Middle frontal gyrus (tissue), 1 donor: Measurements from ENCODE around the gene THTPA.
"Not testable (repeated sequence)": the region's sequence is repeated elsewhere in the genome, so short reads cannot be mapped to it uniquely, and the experiment has no call there.

Experiments used
- DNase-seq: peaks from one replicate; pipeline ENCODE4 v3.0.0-alpha.2; 2015; ENCODE audit warnings: low spot score; ENCODE audit errors: extremely low spot score

Gene THTPA

GRCh38 chr14:23533652-23534435, 22.2 kb upstream of the THTPA start:
- no peak for DNase-seq

- no peak for DNase-seq
These were observed 20.1 kb upstream of the THTPA start for GRCh38 chr14:23535943-23536342.

GRCh38 chr14:23536494-23536893, 19.6 kb upstream of the THTPA start:
- DNase-seq: no peak

- DNase-seq: not testable (repeated sequence)
These were observed 19.2 kb upstream of the THTPA start for GRCh38 chr14:23536906-23537305.

- no peak for DNase-seq
These were observed 18.6 kb upstream of the THTPA start for GRCh38 chr14:23537351-23538049.

- DNase-seq: no peak
These were observed 17.9 kb upstream of the THTPA start for GRCh38 chr14:23538050-23538718.

GRCh38 chr14:23538785-23539184, 17.3 kb upstream of the THTPA start:
- no peak for DNase-seq

GRCh38 chr14:23539248-23540140, 16.6 kb upstream of the THTPA start:
- no peak for DNase-seq

GRCh38 chr14:23540141-23540469, 16.0 kb upstream of the THTPA start:
- no peak for DNase-seq

- no peak for DNase-seq
These were observed 13.8 kb upstream of the THTPA start for GRCh38 chr14:23542261-23542660.

GRCh38 chr14:23543403-23543802, 12.7 kb upstream of the THTPA start:
- no peak for DNase-seq

GRCh38 chr14:23544511-23545447, 11.3 kb upstream of the THTPA start:
- DNase-seq: no peak

GRCh38 chr14:23545740-23546365, 10.2 kb upstream of the THTPA start:
- DNase-seq: no peak

- no peak for DNase-seq
These were observed 9.5 kb upstream of the THTPA start for GRCh38 chr14:23546450-23547035.

- no peak for DNase-seq
These were observed 8.1 kb upstream of the THTPA start for GRCh38 chr14:23547924-23548323.

GRCh38 chr14:23548351-23549318, 7.4 kb upstream of the THTPA start:
- no peak for DNase-seq

GRCh38 chr14:23550131-23550811, 5.8 kb upstream of the THTPA start:
- DNase-seq: no peak

GRCh38 chr14:23550812-23551265, 5.2 kb upstream of the THTPA start:
- DNase-seq: no peak
